SK-N-SH treated with all-trans-retinoic acid at 6 μM for 48 hours (cell line): ENCODE data around the gene C3orf18.

Experiments
- ATAC-seq: fragments of 200-7000 bp; cut with Tn5 transposase; 3 replicates; pipeline ENCODE4 v1.9.1; 2020; ENCODE audit warnings: mild to moderate bottlenecking, moderate library complexity
- ARNTL ChIP-seq: fragments of 450-650 bp; formaldehyde crosslinking; IDR thresholded peaks from 2 replicates; pipeline ENCODE4 v1.5.0; 2020; ENCODE audit warnings: low read depth, mild to moderate bottlenecking, moderate library complexity, borderline replicate concordance
- BACH2 ChIP-seq: fragments of 250-450 bp; sonication (Bioruptor Pico); IDR thresholded peaks from 2 replicates; pipeline ENCODE4 v1.9.0; 2021; ENCODE audit warnings: mild to moderate bottlenecking, borderline replicate concordance
- CSDC2 ChIP-seq: fragments of 250-450 bp; sonication (Bioruptor Pico); IDR thresholded peaks from 2 replicates; pipeline ENCODE4 v1.5.0; 2020; ENCODE audit warnings: mild to moderate bottlenecking, moderate library complexity
- GLIS3 ChIP-seq: fragments of 250-450 bp; sonication (Bioruptor Pico); IDR thresholded peaks from 2 replicates; pipeline ENCODE4 v1.5.0; 2020; ENCODE audit warnings: mild to moderate bottlenecking, moderate library complexity
- ISL1 ChIP-seq: fragments of 250-450 bp; sonication (Bioruptor Pico); IDR thresholded peaks from 2 replicates; pipeline ENCODE4 v2.1.2; 2022; ENCODE audit warnings: mild to moderate bottlenecking, moderate library complexity
- OSR1 ChIP-seq: fragments of 250-450 bp; sonication (Bioruptor Pico); IDR thresholded peaks from 2 replicates; pipeline ENCODE4 v1.8.0; 2022; ENCODE audit warnings: moderate library complexity, mild to moderate bottlenecking, inconsistent platforms
- PPARA ChIP-seq: fragments of 250-450 bp; sonication (Bioruptor Pico); IDR thresholded peaks from 2 replicates; pipeline ENCODE4 v1.5.0; 2020; ENCODE audit warnings: mild to moderate bottlenecking, borderline replicate concordance
- SNAI2 ChIP-seq: fragments of 250-450 bp; sonication (Bioruptor Pico); IDR thresholded peaks from 2 replicates; pipeline ENCODE4 v1.5.0; 2020; ENCODE audit warnings: mild to moderate bottlenecking, moderate library complexity
- TCF4 ChIP-seq: fragments of 250-450 bp; sonication (Bioruptor Pico); IDR thresholded peaks from 2 replicates; pipeline ENCODE4 v1.8.0; 2021; ENCODE audit warnings: mild to moderate bottlenecking, moderate library complexity, borderline replicate concordance
- TOX ChIP-seq: fragments of 250-450 bp; sonication (Bioruptor Pico); IDR thresholded peaks from 2 replicates; pipeline ENCODE4 v1.8.0; 2021; ENCODE audit warnings: mild to moderate bottlenecking, moderate library complexity, borderline replicate concordance
- TSHZ2 ChIP-seq: fragments of 250-450 bp; sonication (Bioruptor Pico); IDR thresholded peaks from 2 replicates; pipeline ENCODE4 v1.5.0; 2020; ENCODE audit warnings: mild to moderate bottlenecking, moderate library complexity
- ZC3H10 ChIP-seq: fragments of 250-450 bp; sonication (Bioruptor Pico); IDR thresholded peaks from 2 replicates; pipeline ENCODE4 v1.5.1; 2021; ENCODE audit warnings: mild to moderate bottlenecking, moderate library complexity
- ZFP3 ChIP-seq: fragments of 250-450 bp; sonication (Bioruptor Pico); IDR thresholded peaks from 2 replicates; pipeline ENCODE4 v1.5.0; 2020; ENCODE audit warnings: mild to moderate bottlenecking, moderate library complexity
- ZFP30 ChIP-seq: fragments of 450-650 bp; formaldehyde crosslinking; IDR thresholded peaks from 2 replicates; pipeline ENCODE4 v1.5.0; 2022; ENCODE audit warnings: mild to moderate bottlenecking, moderate library complexity
- ZNF565 ChIP-seq: fragments of 450-650 bp; formaldehyde crosslinking; conservative IDR thresholded peaks from 2 replicates; pipeline ENCODE4 v1.5.0; 2020; ENCODE audit warnings: low read depth, mild to moderate bottlenecking, moderate library complexity
- ZNF8 ChIP-seq: fragments of 450-650 bp; formaldehyde crosslinking; IDR thresholded peaks from 2 replicates; pipeline ENCODE4 v1.5.0; 2020; ENCODE audit warnings: mild to moderate bottlenecking, moderate library complexity
- TF ChIP-seq, protein P1 (sequence below): fragments of 250-450 bp; sonication (Bioruptor Pico); IDR thresholded peaks from 2 replicates; pipeline ENCODE4 v1.5.1; 2020; ENCODE audit warnings: low read depth, mild to moderate bottlenecking, moderate library complexity

Gene C3orf18

DNA sequence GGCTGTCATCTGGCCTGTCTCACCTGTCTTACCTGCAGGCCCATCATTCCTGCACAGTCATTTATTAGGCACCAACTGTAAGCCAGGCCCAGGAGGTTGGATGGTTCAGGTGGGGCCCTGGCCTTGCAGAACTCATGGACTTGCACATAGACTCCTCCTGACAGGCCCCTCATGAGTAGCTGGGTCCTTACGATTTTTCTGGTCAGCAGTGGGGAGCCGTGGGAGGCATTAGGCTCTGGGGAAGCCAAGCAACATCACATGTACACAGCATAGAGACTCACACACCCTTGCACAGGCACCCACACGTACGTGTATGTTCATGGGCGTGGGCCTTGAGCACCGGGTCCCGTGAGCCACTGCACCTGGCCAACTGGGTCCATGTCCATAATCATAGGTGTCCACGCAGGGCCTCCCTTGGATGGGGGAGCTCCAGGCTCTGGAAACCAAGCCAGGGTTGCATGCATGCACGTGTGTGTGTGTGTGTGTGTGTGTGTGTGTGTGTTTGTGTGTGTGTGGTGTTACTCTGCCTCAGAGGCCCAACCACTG, 23.7 kb upstream of the C3orf18 start:
- TF ChIP-seq TOX (CRISPR knock-in tag) (no peak), OSR1 (CRISPR knock-in tag) (no peak), ZC3H10 (CRISPR knock-in tag) (no peak), CSDC2 (CRISPR knock-in tag) (no peak), GLIS3 (CRISPR knock-in tag) (no peak), BACH2 (CRISPR knock-in tag) (no peak), TSHZ2 (CRISPR knock-in tag) (no peak), ZNF565 (CRISPR knock-in tag) (no peak), ZFP30 (no peak), ZNF8 (CRISPR knock-in tag) (no peak)
- TF ChIP-seq, protein P1, sequence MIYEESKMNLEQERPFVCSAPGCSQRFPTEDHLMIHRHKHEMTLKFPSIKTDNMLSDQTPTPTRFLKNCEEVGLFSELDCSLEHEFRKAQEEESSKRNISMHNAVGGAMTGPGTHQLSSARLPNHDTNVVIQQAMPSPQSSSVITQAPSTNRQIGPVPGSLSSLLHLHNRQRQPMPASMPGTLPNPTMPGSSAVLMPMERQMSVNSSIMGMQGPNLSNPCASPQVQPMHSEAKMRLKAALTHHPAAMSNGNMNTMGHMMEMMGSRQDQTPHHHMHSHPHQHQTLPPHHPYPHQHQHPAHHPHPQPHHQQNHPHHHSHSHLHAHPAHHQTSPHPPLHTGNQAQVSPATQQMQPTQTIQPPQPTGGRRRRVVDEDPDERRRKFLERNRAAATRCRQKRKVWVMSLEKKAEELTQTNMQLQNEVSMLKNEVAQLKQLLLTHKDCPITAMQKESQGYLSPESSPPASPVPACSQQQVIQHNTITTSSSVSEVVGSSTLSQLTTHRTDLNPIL (CRISPR knock-in tag) = no peak
- no peak for ATAC-seq

- ATAC-seq = no peak
- TF ChIP-seq ARNTL (CRISPR knock-in tag) (no peak), GLIS3 (CRISPR knock-in tag) (no peak), ISL1 (CRISPR knock-in tag) (no peak), ZFP3 (no peak), TCF4 (no peak), CSDC2 (CRISPR knock-in tag) (no peak), TSHZ2 (CRISPR knock-in tag) (no peak)
These were observed 21.3 kb upstream of the C3orf18 start for GRCh38 chr3:50588759-50589433.

GRCh38 chr3:50587806-50588758, 20.5 kb upstream of the C3orf18 start:
- TF ChIP-seq PPARA (CRISPR knock-in tag) = no peak
- no peak for TF ChIP-seq ZFP3
- TF ChIP-seq SNAI2 (CRISPR knock-in tag) = no peak
- no peak for TF ChIP-seq ARNTL (CRISPR knock-in tag)
- TF ChIP-seq, protein P1 (CRISPR knock-in tag) = no peak
- no peak for TF ChIP-seq OSR1 (CRISPR knock-in tag)
- TF ChIP-seq BACH2 (CRISPR knock-in tag) = no peak

More at GRCh38 chr3:50587806-50588758, 20.5 kb upstream of the C3orf18 start:
- no peak; the same call in 2 of the 3 replicates for ATAC-seq
